Activated B cell treated with CpG ODN at 0.5 μM for 24 hours (primary cell): ENCODE measurements around the gene PSMC3. TPM values are rescaled to one million over a fixed set of nuclear protein-coding genes. Genes with fewer than 3 reads are reported as not detected.

Experiments
- ATAC-seq: fragments of 200-7000 bp; cut with Tn5 transposase; one replicate; pipeline ENCODE4 v1.10.0; 2021; ENCODE audit warnings: low read depth, mild to moderate bottlenecking, moderate library complexity
- CTCF ChIA-PET: fragments of 350-600 bp; sonication (Branson Sonifier 250); formaldehyde crosslinking; loops from one replicate; lab custom pipeline; 2021; ENCODE audit warnings: antibody characterized with exemption; lab: Charles Lee
- POLR2A ChIA-PET: fragments of 350-600 bp; sonication (Branson Sonifier 250); formaldehyde crosslinking; loops from one replicate; lab custom pipeline; 2021; ENCODE audit warnings: antibody characterized with exemption; lab: Charles Lee
- DNase-seq: peaks from one replicate; pipeline ENCODE4 v3.0.0; 2022
- H3K27ac Mint-ChIP-seq: one replicate; pipeline ENCODE4 v1.8.0; 2020; ENCODE audit warnings: mixed read lengths
- H3K27me3 Mint-ChIP-seq: one replicate; pipeline ENCODE4 v1.8.0; 2021; ENCODE audit warnings: mixed read lengths
- H3K36me3 Mint-ChIP-seq: one replicate; pipeline ENCODE4 v1.8.0; 2021; ENCODE audit warnings: low read depth, mixed read lengths
- H3K4me1 Mint-ChIP-seq: one replicate; pipeline ENCODE4 v1.8.0; 2021; ENCODE audit warnings: mixed read lengths
- H3K4me3 Mint-ChIP-seq: one replicate; pipeline ENCODE4 v1.8.0; 2020; ENCODE audit warnings: mild to moderate bottlenecking, mixed read lengths
- H3K9me3 Mint-ChIP-seq: one replicate; pipeline ENCODE4 v1.8.0; 2020; ENCODE audit warnings: mixed read lengths
- intact Hi-C: fragments of 100-400 bp; cut with micrococcal nuclease; formaldehyde crosslinking; loops from one replicate; pipeline ENCODE4 v1.15.1; 2024
- total RNA-seq: library from RNA; stranded (reverse); gene quantifications from 2 replicates; pipeline ENCODE4 v1.2.3, GENCODE V29; 2022
- TF ChIP-seq, protein P1 (sequence below): fragments of 200-600 bp; IDR thresholded peaks from one replicate; pipeline ENCODE4 v1.8.0; 2022; ENCODE audit warnings: antibody characterized with exemption, mild to moderate bottlenecking

PSMC3 gene
- total RNA-seq, 1 donor from 2014 or later, result 101 TPM

DNA sequence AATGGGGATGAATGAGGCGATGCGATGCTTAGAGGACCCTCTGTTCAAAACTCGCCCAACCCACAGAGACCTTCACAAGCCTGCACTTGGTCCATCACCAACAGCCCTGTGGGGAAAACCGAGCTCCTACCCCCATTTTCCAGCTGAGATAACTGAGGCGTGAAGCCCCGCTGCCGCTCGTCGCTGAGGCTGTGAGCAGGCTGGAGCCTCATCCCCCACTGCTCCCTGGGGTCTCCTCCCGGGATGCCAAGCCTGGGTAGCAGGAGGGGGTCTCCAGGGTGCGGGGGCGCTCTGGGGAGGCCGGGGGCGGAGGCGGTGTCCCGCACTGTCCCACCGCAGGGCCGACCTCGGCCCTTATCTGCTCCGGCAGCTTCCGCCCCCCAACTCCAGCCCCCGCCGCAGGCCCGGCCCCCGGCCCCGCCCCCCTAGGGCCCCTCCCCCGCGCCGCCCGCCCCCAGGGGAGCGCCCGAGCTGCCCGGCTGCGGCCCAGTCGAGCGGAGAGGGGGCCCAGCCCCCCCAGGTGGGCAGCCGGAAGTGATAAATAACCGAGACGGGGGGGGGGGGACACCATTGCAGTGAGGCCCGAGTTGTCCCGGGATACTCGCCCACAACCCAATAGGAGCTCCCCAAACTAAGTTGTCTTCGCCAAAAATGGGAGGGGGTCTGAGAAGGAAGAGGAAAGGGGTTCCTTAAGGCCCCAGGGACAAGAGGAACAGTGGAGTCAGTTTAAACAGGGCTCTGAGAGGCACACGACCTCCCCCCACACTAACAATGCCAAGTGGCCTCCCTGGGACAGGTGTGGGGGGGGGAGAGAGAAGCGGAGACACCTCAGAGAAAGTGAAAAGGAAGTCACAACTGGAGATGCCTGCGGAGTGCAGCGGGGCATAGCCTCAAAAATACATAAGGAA, 26.1 kb downstream of the PSMC3 start:
- Mint-ChIP-seq H3K9me3 (no peaks in the 10 kb centered on the region), H3K4me1 (peaks cover 47% of the 10 kb centered on the region), H3K27me3 (no peaks in the 10 kb centered on the region), H3K4me3 (peak overlapping the region; percentile 88), H3K27ac (peak overlapping the region; percentile 95), H3K36me3 (no peaks in the 10 kb centered on the region)
- ATAC-seq (peak; percentile 79), DNase-seq (peak; percentile 56)
- intact Hi-C loops, result loop anchor here (1.0 to 10.0 kb wide), 8 partner anchors 8 to 695 kb away; partner anchors contain the start of genes ARHGAP1, PSMC3, SLC39A13 and SPI1
- CTCF ChIA-PET, result interaction anchor here (1.1 to 3.0 kb wide), 4 partner anchors 10 to 26 kb away, joined by 5 to 24 read pairs (median 7); partner anchors contain the start of gene SPI1
- TF ChIP-seq, protein P1, sequence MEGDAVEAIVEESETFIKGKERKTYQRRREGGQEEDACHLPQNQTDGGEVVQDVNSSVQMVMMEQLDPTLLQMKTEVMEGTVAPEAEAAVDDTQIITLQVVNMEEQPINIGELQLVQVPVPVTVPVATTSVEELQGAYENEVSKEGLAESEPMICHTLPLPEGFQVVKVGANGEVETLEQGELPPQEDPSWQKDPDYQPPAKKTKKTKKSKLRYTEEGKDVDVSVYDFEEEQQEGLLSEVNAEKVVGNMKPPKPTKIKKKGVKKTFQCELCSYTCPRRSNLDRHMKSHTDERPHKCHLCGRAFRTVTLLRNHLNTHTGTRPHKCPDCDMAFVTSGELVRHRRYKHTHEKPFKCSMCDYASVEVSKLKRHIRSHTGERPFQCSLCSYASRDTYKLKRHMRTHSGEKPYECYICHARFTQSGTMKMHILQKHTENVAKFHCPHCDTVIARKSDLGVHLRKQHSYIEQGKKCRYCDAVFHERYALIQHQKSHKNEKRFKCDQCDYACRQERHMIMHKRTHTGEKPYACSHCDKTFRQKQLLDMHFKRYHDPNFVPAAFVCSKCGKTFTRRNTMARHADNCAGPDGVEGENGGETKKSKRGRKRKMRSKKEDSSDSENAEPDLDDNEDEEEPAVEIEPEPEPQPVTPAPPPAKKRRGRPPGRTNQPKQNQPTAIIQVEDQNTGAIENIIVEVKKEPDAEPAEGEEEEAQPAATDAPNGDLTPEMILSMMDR, result no peak
- POLR2A ChIA-PET, result interaction anchor here (0.6 to 7.6 kb wide), 17 partner anchors 8 to 185 kb away, joined by 3 to 106 read pairs (median 4); partner anchors contain the start of genes ACP2, DDB2, KBTBD4 and PSMC3

DNA sequence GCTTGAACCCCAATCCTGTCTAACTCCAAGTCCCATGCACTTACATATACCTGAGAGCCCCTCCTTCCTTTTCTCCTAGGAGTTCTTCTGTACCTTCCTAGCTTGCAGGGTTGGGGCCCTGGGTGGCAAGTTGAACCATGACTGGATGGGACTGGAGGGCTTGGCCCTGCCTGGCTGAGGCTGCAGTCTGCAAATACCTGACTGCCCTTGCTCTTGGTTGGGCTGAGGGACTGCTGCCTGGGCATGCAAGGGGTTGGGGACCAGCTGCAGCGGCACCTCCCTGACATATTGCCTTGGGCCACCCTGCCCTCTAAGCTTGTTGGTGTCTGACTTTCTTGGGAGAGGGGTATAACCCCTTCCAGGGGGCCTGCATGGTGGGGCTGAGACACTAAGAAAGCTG, 27.7 kb downstream of the PSMC3 start:
- Mint-ChIP-seq H3K4me3 (peak overlapping the region; percentile 15), H3K27me3 (no peaks in the 10 kb centered on the region), H3K4me1 (peaks cover 61% of the 10 kb centered on the region), H3K27ac (peak overlapping the region; percentile 53), H3K36me3 (no peaks in the 10 kb centered on the region), H3K9me3 (no peaks in the 10 kb centered on the region)
- ChIA-PET POLR2A (interaction anchor here (0.7 to 7.6 kb wide), 5 partner anchors 10 to 184 kb away, joined by 5 to 106 read pairs (median 21); partner anchors contain the start of genes DDB2, SLC39A13 and SPI1), CTCF (interaction anchor here (1.3 to 3.0 kb wide), 3 partner anchors 13 to 25 kb away, joined by 6 to 24 read pairs (median 8); partner anchors contain the start of gene SPI1)
- TF ChIP-seq, protein P1, result no peak
- intact Hi-C loops, result no loop called here
- ATAC-seq (no peak), DNase-seq (no peak)

DNA sequence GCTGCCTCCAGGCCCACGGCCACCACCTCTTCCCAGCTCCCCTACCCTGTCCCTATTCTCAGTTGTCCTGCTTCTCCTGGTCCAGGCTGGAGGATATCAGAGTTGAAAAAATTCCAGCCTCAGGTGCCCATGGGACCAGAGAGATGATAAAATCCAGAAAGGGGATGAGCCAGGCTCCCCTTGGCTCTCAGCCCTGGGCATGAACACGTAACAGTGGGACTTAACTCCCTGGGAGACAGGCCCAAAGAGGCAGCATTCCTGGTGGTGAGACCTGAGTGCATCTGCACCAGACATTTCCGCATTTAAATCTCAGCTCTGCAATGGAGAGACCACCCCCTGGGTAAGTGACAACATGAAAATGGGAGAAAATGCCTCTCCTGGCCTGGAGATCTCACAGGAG, 28.2 kb downstream of the PSMC3 start:
- ATAC-seq (no peak), DNase-seq (no peak)
- Mint-ChIP-seq H3K27me3 (no peaks in the 10 kb centered on the region), H3K4me3 (no peak overlapping the region), H3K27ac (peak overlapping the region; percentile 53), H3K4me1 (peaks cover 66% of the 10 kb centered on the region), H3K36me3 (no peaks in the 10 kb centered on the region), H3K9me3 (no peaks in the 10 kb centered on the region)
- ChIA-PET CTCF (interaction anchor here (1.7 kb wide), 1 partner anchor 24 kb away, joined by 3 read pairs; no protein-coding TSS in a partner anchor), POLR2A (interaction anchor here (3.2 to 7.6 kb wide), 2 partner anchors 10 to 20 kb away, joined by 27 to 106 read pairs; partner anchors contain the start of genes SLC39A13 and SPI1)
- intact Hi-C loops, result no loop called here
- TF ChIP-seq, protein P1, result no peak

DNA sequence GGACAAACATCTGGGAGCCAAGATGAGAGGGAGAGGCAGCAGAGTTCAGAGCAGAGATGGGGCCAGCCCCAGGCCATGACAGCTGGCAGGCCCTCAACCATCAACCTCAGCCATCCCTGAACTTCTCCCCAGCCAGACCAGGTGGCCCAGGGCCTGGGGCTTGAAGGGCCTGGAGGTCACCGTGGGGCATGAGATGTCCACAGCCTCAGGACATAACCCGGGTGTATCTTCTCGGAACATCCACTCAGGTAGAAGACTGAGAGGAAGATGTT, 30.3 kb downstream of the PSMC3 start:
- TF ChIP-seq, protein P1, result no peak
- Mint-ChIP-seq H3K27me3 (no peaks in the 10 kb centered on the region), H3K36me3 (no peaks in the 10 kb centered on the region), H3K4me1 (peaks cover 72% of the 10 kb centered on the region), H3K27ac (peak overlapping the region; percentile 95), H3K9me3 (no peaks in the 10 kb centered on the region), H3K4me3 (no peak overlapping the region)
- DNase-seq (no peak), ATAC-seq (no peak)
- POLR2A ChIA-PET, result interaction anchor here (2.3 to 9.3 kb wide), 2 partner anchors 12 to 17 kb away, joined by 12 to 97 read pairs; partner anchors contain the start of genes SLC39A13 and SPI1
- intact Hi-C loops, result no loop called here
- CTCF ChIA-PET, result interaction anchor here (6.4 kb wide), 1 partner anchor 22 kb away, joined by 41 read pairs; no protein-coding TSS in a partner anchor
